Measurements from ENCODE around the gene INSIG1.

INSIG1 gene

GRCh38 chr7:155285423-155285822 is 12.3 kb upstream of the INSIG1 start:
- no peak for DNase-seq (ENCODE audit: low read depth)

DNA sequence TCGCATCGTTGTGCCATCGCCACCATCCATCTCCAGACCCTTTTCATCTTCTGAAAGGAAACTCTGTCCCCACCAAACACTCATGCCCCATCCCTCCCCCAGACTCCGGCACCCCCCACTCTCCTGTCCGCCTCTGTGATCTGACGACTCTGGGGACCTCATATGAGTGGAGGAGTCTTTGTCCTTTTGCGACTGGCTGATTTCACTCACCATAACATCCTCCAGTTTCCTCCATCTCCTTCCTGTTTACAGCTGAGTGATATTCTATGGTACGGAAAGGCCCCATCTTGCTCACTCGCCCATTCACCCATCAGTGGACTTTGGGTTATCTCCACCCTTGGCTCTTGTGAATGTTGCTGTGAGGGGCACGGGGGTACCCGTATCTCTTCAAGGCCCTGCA is 11.8 kb upstream of the INSIG1 start:
- no peak for DNase-seq (ENCODE audit: low read depth)

DNA sequence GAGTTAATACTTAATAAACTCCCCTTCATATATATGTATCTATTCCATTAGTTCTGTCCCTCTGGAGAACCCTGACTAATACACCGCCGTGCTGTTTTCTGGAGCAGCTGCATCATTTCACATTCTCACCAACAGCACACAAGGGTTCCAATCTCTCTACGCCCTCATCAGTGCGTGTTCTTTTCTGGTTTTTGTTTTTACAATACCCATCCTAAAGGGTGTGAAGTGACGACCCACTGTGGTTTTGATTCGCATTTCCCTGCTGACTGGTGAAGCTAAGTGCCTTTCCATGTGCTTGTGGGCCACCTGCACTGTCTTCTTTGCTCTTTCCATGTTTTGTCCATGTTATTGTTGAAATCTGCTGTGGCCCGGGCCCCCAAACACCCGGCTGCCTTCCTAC is 11.0 kb upstream of the INSIG1 start:
- DNase-seq (ENCODE audit: low read depth): no peak

DNA sequence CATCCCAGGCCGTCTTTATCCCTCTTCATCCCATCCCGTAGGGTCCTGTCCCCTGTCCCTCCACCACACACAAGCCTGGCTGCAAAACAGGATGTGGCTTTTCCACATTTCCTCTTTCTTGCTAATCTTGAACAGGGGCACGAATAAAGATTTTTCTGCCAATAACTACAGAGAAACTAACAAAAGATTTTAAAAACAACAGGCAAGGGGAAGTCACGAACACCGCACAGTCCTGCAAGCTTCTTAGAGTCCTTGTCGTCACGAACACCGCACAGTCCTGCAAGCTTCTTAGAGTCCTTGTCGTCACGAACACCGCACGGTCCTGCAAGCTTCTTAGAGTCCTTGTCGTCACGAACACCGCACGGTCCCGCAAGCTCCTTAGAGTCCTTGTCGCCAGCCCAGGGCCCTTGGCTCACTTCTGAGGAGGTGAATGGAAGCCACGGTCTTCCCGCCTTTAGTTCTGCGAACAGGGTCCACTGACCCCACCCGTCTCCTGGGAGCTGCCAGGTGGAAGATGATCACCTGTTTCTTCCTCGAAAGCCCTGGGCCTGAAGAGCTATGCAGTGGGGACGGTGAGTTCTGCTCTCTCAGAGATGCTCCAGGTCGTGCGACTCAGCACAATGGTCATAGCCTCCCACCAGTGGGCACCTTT is 10.3 kb upstream of the INSIG1 start:
- DNase-seq (ENCODE audit: low read depth): no peak

DNA sequence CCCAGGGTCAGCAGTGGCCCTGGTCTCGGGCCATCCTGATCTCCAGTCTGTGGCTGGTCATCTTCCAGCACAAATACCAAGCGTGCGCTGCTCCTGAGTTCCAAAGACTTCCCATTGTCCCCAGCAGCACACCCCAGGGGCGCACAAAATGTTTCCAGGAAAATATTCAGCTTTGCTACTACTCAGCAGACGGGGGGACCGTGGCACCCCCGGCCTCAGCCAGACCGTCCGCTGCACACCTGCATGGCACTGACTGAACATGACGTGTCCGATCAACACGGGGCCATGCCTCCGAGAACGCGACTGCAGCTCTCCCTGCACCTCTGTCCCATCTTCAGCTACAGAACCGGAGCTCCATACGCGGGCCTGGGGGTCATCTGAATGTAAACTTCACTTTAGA is 9.6 kb upstream of the INSIG1 start:
- no peak for DNase-seq (ENCODE audit: low read depth)

GRCh38 chr7:155289107-155289506 is 8.6 kb upstream of the INSIG1 start:
- no peak for DNase-seq (ENCODE audit: low read depth)

DNA sequence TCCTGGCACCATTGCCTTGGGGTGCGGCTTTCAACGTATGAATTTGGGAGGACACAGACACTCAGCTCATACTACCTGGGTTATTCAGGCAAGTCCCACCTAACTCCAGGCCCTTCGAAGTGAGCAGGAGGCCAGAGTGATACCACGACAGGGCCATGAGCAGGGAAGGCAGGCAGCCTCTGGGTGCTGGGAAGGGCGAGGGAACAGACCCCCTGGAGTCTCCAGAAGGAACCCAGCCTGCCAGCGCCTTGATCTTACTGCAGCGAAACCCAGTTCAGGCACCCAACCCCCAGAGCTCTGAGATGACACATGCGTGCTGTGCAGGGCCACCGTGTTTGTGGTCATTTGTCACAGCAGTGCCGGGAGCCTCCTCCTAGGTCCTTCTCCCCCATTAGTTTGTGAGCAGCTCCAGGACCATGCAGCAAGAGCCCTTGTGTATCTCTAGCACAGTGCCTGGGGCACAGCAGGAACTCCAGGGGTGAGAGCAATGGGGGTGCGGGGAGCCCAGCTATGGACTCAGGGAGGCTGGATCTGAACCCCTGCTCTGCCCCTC is 7.7 kb upstream of the INSIG1 start:
- DNase-seq (ENCODE audit: low read depth): no peak

DNA sequence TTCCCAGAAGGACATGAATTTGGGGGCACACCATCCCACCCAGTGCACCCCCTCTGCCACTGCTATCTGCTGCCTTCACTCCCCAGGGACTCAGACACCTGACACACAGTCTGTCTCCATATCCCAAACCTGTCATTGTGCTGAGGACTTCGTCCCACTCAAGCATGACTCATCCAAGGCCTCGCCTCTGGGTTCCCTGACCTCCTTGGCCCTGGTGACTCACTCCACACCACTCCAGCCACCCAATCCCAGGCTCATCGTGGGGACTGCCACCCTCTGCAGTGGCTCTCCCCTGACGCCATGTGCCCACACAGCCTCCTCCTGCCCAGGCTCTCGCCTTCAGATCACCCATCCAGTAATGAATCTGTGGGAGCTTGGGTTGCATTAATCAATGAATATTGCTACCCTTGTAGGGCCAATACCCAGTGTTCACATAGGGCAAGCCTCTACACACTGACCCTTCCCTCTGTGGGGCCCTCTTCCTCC is 6.6 kb upstream of the INSIG1 start:
- peak; percentile 76 for DNase-seq (ENCODE audit: low read depth)

DNA sequence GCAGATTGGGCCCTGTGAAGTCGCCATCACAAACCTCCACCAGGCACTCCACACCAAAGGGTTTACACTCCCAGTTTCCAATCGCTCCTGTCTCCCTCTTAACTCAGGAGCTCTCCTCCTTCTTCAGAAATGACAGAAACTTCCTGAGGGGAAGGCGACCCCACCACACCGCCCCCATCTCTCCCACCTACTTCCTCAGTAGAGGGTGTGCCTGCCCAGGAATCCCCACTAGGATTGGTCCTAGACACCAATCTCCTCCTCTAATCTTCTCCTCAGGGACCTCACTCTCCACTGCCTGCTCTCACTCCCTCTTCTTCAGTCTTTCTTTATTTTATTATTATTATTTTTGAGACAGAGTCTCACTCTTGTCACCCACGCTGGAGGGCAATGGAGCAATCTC is 5.9 kb upstream of the INSIG1 start:
- no peak for DNase-seq (ENCODE audit: low read depth)

- DNase-seq (ENCODE audit: low read depth): no peak
Measured at GRCh38 chr7:155292680-155293226, 4.9 kb upstream of the INSIG1 start.

GRCh38 chr7:155293721-155294510 is 3.8 kb upstream of the INSIG1 start:
- no peak for DNase-seq (ENCODE audit: low read depth)

DNA sequence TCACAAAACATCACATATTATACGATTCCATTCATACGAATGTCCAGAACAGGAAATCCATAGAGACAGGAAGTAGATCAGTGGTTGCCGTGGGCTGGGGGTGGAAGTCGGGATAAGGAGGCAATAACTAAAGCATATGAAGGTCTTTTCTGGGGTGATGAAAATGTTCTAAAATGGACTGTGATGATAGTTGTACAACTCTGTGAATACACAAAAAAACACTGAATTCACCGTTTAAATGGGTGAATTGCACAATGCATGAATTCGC is 3.2 kb upstream of the INSIG1 start:
- no peak for DNase-seq (ENCODE audit: low read depth)

DNA sequence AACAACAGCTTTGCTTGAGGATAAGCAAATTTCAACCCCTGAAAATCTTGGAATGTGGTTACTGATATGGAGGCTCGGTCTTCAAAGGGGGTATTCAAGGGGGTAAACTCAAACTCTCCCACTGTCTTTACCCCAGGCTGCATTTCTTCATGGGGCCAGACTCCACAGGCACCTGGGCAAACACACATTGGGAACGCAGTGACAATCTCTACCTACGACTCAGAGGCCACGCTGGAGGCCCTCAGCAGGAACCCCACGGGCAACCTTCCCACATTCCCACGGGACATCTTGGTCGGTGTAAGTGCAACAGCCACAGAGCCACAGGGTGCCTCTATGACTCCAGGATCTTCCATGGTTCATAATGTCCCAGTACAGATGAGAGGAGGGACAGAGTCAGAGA is 2.2 kb upstream of the INSIG1 start:
- no peak for DNase-seq (ENCODE audit: low read depth)

DNA sequence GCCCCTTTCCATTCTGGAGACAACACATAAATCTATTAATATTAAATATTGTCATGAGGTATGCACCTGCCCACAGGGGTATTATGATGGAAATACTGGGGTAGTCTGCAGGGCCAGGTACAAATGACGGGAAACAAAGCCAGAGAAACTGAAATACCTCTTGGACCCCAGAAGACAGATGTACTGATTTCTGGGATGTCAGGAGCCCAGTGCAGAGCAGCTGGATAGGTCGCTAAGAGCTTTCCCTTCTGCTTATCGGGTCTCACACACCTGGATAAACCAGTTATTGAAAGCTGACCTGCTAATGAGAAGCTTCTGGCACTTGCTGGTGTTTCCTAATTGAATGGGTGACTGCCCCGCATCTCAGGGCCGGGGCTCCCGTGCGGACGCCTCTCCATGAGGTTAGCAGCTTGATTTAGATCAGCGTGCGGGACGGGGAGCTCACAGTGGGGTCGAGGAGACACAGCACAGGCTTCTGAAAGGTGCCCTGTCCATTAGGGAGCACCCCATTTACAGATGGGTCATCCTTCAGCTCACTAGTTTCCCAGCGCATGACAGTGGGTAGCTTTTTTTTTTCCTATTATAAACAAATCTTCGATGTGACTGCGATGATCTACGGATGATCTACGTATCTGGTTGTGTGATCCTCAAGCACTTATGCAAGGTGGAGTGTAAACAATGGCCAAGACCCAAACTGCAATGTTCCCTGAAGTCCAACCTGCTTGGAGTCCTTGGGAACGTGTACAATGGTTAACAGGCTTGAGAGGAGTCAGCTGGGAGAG is 1.5 kb upstream of the INSIG1 start:
- no peak for DNase-seq (ENCODE audit: low read depth)

DNA sequence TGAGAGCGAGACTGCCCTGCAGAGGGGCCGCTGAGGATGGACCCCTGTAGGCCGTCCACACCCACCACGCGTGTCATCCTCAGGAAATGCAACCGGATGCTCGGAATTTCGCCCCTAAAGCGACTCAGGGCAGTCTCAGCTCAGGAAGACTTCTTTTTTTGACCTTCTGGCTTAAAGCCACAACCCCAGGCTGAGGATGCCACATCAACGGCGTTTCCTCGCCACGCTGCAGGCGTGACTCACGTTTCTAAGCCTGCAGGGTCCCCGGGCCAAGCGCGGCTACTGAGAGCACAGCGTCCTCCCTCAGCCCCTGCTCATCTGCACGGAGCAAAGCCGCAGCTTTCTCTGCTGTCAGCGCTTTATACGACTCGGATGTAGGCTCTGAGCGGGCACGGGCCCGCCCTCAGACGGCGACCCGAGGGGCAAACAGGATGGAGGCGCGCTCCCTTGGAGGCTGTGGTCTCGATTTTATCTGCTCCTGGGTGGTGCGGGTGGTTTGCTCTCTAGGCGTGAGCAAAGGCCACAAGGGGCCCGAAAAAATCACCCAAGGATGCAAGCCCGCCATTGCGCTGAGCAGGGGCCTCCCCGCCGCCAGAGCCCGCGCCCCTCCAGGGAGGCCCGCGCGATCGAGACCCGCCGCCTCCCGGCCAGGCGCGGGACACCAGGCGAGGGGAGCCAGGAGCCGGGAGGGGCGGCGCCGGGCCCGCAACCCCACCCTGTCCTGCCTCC is 726 bp upstream of the INSIG1 start:
- peak; percentile 92 for DNase-seq (ENCODE audit: low read depth)

GRCh38 chr7:155298288-155298833 is 683 bp downstream of the INSIG1 start:
- DNase-seq (ENCODE audit: low read depth): no peak

DNA sequence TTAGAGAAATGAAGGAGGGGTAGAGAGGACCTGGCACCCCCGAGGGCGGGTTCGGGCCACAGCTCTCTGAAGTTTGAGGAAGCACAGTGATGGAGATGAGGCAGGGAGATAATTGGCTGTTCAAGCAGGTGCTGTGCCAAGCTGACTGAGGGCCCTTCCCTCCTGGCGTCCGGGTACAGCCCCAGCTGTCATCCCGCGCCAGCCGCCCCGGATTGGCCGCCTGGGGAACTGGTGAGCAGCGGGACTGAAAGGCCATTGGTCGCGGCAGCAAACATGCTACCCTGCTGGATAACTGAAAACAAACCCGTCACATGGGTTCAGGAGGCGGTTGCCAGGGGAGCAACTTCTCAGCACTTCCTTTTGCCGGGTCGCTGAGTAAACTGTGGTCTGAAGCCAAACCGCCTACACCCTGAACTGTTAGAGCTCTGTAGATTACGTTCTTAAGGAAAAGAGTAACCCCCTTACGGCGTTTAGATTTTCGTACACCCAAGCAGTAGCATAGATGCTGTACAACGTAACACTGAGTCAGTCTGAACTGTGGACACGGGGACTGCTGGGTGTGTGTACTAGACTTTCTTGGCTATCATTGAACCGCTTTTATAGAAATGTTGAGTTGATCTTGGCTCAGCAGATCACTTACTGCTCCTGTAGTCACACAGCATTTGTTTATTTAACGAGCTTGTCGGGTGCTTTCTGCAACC is 1.3 kb downstream of the INSIG1 start:
- peak; percentile 96 for DNase-seq (ENCODE audit: low read depth)

DNA sequence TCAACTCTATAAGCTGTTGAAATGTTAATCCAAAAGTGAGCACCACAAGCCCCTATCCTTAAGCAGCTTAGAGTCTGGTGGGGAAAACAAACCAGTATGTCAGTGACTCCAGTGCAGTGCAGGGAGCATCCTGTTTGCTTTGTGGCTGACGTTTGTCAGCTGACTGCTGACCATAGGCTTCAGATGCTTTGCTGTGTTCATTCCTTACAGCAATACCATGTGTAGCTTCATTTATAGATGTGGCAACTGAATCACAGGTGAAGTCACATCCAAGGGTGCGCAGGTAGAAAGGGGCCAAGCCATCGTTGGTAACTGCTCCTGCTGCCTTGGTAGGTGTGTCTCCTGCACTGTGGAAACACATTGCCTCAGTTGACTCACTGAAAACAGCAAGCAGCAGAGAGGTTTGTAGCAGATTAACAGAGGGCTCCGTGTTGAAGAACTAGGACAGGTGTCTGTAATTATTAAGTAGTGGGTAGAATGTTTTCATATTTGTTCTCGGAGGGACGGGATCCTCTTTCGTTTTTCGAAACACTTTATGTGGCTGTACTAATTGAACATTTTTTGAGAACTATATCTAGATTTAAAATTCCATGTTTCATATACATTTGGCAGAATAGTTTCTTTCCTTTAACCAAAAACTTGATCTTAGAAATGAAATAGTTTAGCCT is 2.0 kb downstream of the INSIG1 start:
- DNase-seq (ENCODE audit: low read depth): no peak

GRCh38 chr7:155300641-155301452 is 3.2 kb downstream of the INSIG1 start:
- no peak for DNase-seq (ENCODE audit: low read depth)
